ENCODE measurements around the gene SLC35F1. TPM values are rescaled to one million over a fixed set of nuclear protein-coding genes. Genes with fewer than 3 reads are reported as not detected.

SLC35F1 gene
- total RNA-seq, 2 donors from 2014 or later = 1.2 to 3.6 TPM

GRCh38 chr6:118288355-118289124 lies 381.5 kb downstream of the SLC35F1 start:
- intact Hi-C loops (cut with DNase I) = loop anchor here (10.0 kb wide), 4 partner anchors 226 to 486 kb away; no protein-coding TSS in a partner anchor
- no peak for DNase-seq (ENCODE audit: low spot score)

DNA sequence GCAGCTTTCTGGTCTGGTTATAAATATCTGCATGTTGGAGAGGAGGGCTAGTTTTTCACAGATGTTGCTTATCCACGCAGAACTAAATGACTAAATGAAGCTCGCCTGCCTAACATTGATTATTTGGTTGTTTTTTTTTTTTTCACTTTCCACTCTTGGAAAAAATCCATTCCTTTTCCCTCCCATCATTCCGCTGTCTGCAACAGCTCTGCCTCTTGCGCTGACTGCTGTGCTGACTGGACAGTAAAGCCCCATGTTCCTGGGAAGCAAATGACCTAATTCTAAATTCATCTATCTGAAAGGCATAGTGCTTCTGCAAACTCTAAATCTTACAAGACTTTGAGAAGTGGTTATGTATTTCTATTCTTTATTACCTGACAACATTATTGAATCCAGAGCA lies 385.5 kb downstream of the SLC35F1 start:
- no peak for DNase-seq (ENCODE audit: low spot score)
- intact Hi-C loops (cut with DNase I) = no loop called here

GRCh38 chr6:118294906-118295305 lies 387.8 kb downstream of the SLC35F1 start:
- intact Hi-C loops (cut with DNase I) = no loop called here

DNA sequence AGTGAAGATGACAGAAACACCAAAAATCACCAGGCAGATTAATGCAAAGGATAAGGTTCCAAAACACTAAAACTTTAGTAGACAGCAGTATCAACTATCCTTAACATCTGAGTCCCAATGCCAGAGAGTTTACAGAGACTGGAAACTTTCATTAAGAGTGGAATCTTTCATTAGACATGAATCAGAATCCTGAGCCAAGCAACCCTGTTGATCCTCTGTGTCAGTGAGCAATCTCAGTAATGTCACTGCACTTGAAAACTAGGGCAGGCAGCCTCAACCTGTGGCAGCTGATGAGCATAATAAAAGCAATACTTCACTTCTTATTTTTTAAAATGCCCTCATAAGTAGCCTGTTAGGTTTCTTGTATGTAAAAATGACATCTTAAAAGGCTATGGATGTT lies 388.3 kb downstream of the SLC35F1 start:
- intact Hi-C loops (cut with DNase I) = no loop called here
- DNase-seq (ENCODE audit: low spot score) = no peak

More at GRCh38 chr6:118294906-118295305, 387.8 kb downstream of the SLC35F1 start:
- DNase-seq (ENCODE audit: low spot score) = no peak

DNA sequence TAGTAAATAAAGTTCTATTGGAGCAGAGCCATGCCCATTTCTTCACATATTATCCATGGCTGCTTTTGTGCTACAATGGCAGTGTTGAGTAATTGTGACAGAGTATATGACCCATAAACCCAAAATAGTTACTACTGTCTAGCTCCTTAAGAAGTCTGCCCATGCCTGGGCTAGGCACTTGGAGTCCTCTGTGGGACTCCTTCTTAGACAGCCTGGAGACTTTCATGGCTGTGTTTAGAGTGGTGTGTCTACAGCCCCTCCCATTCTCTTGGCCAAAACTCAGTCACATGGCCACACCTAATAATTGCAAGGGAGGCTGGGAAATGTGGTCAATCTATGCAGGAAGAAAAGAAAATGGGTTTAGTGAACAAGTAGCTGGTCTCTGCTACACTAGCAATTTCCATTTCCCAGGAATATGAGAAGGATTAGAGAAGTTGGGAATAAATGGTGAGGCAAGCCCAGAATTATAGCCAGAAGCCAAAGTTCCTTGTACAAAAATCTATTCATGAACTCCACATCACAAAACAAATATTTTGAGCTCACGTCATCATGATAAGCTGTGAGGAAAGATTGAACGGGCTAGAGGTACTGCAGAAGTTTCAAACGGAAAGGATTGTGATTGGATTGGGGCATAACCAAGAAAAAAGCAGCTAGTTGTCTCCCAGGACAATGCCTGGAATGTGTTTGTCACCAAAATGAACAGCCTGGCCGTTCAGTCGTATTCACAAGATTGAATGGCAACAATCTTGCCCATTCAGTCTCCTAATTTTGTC lies 389.3 kb downstream of the SLC35F1 start:
- intact Hi-C loops (cut with DNase I) = no loop called here
- DNase-seq (ENCODE audit: low spot score) = no peak

DNA sequence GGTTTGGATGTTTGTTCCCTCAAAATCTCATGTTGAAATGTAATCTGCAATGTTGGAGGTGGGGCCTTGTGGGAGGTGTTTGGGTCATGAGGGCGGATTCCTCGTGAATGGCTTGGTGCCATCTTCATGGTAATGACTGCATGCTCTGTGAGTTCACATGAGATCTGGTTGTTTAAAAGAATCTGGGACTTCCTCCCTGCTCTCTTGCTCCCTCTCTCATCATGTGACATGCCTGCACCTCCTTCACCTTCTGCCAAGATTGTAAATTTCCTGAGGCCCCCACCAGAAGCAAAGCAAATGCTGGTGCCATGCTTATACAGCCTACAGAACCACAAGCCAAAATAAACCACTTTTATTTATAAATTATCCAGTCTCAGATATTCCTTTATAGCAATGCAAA lies 390.8 kb downstream of the SLC35F1 start:
- no peak for DNase-seq (ENCODE audit: low spot score)
- intact Hi-C loops (cut with DNase I) = no loop called here

- no peak for DNase-seq (ENCODE audit: low spot score)
- intact Hi-C loops (cut with DNase I) = no loop called here
Measured at GRCh38 chr6:118298476-118299427, 391.7 kb downstream of the SLC35F1 start.

- intact Hi-C loops (cut with DNase I) = no loop called here
- DNase-seq (ENCODE audit: low spot score) = no peak
Measured at GRCh38 chr6:118299457-118299856, 392.4 kb downstream of the SLC35F1 start.

DNA sequence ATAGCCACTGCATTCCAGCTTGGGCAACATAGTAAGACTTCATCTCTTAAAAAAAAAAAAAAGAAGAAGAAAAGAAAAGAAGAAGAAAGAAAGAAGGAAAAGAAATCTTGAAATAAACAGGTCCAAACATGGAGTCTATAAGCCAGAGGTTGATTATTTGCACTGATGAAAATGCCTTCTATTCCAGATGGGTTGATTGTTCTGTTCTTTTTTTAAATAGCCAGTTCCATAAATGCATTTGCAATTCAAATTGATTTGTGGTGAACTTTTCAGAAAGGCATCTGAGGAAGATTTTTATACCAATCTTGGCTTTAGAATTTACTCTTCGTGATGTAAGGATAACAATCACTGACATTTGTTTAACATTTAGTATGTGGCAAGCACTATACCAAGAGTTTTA lies 397.3 kb downstream of the SLC35F1 start:
- DNase-seq (ENCODE audit: low spot score) = no peak
- intact Hi-C loops (cut with DNase I) = no loop called here

- intact Hi-C loops (cut with DNase I) = no loop called here
- no peak for DNase-seq (ENCODE audit: low spot score)
Measured at GRCh38 chr6:118305081-118305480, 398.0 kb downstream of the SLC35F1 start.

DNA sequence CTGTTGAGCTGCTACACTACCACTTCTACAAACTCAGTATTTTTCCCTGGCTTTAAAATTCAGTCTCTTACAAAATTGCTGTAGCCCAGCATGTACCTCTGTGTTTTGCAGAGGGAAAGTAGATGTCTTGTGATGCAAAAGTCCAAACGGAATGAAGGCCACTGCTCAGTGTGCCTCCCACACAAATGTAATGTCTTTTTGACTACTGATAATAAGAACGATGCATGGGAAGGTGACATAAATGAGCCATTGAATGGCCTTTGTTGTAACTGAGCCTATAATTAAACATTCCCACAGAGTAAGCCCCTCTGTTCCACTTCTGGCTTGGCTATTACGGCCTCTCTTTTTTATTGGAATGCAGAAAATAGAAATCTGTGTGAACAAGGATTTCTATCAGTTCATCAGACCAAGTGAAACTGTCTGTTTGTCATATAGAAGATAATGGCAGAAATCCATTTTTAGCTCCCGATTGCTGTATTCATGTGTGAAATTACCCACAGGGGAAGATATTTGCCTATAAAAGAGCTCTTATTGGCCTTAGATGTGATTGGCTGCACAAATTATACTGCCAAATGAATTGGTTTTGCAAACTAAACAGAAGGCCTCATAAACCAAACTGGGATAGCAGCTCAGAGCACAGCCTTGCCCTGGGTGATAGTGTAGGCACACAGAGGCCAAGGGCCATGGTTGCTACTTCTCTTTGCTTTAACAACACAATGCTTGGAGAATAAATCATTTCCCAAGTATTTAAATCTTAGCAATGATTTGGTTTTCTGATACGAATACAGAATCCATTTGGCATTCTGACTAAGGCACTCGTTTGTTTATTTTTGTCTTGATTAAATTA lies 399.6 kb downstream of the SLC35F1 start:
- no peak for DNase-seq (ENCODE audit: low spot score)
- intact Hi-C loops (cut with DNase I) = no loop called here

DNA sequence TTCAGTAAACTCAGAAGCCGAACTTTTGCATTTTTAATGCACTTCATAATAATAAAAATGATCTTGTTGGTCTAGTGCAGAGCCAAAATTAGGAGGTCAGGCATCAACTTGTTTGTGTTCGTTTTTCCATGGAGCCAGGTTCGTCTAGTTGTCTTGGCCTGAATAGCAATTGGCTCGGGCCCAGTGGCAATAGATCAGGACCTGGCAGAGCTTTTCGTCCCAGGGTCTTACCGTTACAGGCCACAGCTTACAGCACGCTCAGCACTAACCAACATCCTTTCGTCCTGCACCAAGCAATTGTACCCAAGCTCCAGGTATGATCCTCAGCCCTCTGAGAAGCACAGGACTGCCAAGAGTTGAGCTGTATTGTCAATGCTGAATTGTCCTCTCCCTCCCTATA lies 400.5 kb downstream of the SLC35F1 start:
- DNase-seq (ENCODE audit: low spot score) = no peak
- intact Hi-C loops (cut with DNase I) = no loop called here

GRCh38 chr6:118309337-118310093 lies 402.5 kb downstream of the SLC35F1 start:
- no peak for DNase-seq (ENCODE audit: low spot score)
- intact Hi-C loops (cut with DNase I) = no loop called here

- intact Hi-C loops (cut with DNase I) = no loop called here
- no peak for DNase-seq (ENCODE audit: low spot score)
Measured at GRCh38 chr6:118313208-118313607, 406.1 kb downstream of the SLC35F1 start.

GRCh38 chr6:118313762-118314161 lies 406.7 kb downstream of the SLC35F1 start:
- DNase-seq (ENCODE audit: low spot score) = no peak
- intact Hi-C loops (cut with DNase I) = no loop called here

GRCh38 chr6:118316796-118317384 lies 409.8 kb downstream of the SLC35F1 start:
- no peak for DNase-seq (ENCODE audit: low spot score)
- intact Hi-C loops (cut with DNase I) = no loop called here

All from posterior vena cava (tissue), 2 donors.